LoVo (cell line): ENCODE results near the gene PDC.

Experiments
- DNase-seq: peaks from one replicate; pipeline ENCODE4 v3.0.0-alpha.2; 2016; ENCODE audit warnings: low spot score

The PDC gene

DNA sequence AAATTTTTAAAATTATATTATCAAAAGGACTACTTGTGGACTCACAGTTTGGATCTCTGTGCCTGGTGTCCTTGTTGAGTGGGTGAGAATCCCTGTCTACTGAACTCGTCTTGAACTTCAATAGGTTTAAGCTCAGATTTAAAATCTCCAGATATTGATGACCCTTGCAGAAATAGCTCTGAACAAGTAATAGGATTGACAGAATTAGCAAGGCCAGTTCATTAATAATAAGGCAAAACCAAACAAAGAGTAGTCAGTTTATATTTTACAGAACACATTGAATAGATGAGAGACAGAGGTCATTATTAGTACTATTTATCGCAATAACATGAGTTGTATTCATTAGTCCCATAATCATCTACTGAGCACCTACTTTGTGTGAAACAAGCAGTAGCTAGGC, at the start of gene PDC:
PDC (minus strand) TSS at position 101 of the 400 bp plus-strand sequence. CDS start 11,655 bp downstream, outside the sequence.
- no peak for DNase-seq

DNA sequence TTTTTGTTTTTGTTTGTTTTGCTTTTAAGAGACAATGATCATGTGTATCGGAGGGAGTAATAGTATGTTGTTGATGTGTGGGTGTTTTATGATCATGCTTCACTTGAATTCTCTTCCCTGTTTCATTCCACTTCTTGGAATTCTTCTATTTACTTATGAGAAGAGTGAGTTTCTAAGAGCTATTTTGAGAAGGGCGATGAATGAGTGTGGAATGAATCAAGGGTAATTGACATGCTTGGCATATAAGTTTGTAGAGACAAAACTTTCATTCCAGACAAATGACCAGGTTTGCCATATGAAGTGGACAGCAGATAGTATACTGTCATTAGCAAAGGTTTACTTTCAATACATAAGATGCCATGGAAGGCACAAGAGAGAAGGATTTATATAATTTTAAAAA, 42.3 kb upstream of the PDC start:
- no peak for DNase-seq

DNA sequence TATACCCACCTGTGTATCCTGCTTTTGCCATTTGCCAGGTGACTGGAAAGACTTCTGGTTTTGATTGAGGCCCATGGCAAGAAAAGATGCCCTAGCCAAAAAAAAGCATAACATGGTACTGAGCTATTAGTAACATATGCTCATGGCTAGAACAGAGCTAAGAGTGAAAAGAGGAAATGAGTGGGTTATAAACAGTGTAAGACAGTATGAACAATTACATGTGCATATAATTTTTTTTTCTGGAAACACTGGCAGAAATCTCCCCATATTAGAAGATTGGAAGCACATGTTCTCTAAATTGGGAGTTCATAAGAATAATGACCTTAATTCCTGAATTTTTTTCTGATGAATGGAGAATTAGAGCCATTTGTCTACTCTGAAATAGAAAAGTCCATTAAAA, 41.2 kb upstream of the PDC start:
- DNase-seq = no peak

DNA sequence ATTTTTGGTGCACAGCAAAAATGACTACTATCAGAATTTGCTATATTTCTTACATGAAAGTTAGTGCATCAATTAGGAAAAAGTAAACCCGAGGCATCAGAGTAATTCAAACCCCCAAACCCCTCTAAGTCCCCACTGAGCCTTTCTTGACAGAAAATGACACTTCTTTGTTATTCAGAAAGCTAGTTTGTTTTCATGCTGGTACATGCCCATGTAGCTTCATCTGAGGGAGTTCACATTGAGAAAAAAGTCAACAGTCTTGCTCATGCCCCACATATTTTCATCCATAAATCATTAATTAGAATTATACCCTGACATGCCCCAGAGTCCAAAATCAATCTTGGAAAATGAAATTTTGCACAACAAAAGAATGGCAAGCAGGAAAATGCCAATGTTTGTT, 39.9 kb upstream of the PDC start:
- no peak for DNase-seq

DNA sequence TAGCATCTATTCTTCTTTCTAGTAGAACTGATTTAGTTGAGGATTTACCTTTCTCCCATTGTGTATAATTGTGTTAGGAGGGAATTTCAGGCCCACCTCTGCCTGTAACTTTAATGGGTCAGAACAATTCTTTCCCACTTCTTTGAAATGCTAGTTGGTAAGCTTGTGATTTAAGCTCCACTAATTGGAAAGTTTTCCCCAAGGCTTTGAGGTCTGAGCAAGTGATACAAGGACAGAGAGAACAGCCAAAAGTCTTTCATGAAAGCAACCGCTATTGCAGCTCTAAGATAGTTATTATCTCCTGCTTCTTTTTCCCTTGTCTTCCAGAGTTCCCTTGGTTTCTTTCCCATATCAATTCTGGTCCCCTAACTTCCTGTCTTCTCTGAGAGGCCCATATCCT, 38.7 kb upstream of the PDC start:
- no peak for DNase-seq

DNA sequence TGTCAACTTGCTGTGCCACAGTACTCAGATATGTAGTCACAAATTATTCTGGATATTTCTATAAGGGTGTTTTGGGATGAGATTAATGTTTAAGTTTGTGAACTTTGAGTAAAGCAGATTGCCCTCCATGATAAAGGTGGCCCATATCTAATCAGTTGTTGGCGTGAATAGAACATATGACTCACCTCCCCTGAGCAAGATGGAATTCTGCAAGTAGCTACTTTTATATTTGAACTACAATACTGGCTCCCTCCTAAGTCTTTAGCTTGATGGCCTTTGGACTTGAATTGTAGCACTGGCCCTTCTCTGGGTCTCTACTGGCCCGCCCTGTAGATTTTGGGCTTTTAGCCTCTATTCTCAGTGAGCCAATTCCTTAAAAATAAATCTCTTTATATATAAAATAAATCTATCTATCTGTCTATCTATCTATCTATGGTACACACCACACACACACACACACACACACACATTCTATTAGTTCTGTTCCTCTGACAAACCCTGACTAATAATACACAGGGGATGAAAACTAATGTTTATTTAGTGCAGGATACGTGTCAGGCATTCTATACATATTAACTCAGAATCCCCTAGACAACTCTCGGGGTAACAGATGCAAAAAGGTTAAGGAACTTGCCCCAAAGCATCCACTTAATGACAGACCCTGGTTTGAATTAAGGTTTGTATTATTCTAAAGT, 37.9 kb upstream of the PDC start:
- DNase-seq = peak; percentile 45

DNA sequence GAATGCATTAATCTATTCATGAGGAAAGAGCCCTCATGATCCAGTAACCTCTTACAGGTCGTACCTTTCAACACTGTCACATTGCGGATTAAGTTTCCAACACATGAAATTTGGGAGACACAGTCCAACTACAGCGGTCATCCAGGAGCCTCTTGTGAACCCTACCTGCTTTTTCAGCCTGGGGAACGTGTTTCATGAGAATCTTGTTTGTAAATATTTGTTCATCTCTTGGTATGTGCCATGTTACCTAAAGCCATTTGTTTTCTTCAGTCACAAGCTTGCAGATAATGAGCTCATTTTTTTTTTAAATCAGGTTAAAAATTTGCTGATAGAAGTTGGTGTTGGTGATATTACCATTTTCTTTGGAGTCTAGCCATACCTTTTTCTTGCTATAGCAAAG, 37.2 kb upstream of the PDC start:
- DNase-seq = no peak

DNA sequence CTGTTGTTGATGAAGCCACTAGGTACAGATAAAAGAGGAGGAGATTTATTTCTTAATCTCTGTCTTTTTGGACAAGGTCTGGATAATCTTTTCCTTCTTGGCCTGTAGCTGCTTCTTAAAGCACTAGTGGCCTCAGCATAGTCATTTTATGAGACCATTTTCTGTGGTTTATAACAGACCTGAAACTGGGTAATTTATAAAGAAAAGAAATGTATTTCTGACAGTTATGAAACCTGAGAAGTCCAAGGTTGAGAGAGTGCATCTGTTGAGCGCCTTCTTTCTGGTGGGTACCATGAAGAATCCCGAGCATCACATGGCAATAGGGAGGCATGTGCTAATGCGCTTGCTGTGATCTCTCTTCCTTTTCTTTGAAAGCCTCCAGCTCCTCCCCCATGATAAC, 36.7 kb upstream of the PDC start:
- DNase-seq = no peak

DNA sequence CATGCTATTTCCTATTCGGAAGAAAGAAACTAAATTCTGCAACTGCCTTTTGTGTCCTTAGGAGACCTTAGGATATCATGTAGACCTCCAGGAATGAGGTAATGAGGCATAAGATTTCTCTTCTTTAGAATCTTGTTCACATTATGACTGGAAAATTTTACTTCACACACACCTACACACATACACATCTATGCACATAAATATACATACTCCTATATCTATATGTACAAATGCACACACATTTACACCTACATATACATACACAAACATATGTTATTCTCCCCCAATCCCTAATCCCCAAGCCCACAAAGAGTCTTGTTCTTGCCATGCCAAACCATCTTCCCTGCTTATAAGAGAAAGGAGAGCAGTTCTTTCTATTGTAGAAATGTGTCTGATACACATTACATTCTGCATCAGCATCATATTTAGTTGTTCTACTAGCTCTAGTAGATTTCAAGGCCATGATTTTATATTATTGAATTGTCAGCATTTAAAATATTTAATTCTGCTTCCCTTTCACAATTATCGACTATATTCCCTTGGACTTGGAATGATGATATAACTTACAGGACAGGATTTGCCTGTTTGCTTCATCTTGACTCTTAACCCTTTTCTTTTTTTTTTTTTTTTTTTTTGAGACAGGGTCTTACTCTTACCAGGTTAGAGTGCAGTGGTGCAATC, 35.4 kb upstream of the PDC start:
- no peak for DNase-seq

DNA sequence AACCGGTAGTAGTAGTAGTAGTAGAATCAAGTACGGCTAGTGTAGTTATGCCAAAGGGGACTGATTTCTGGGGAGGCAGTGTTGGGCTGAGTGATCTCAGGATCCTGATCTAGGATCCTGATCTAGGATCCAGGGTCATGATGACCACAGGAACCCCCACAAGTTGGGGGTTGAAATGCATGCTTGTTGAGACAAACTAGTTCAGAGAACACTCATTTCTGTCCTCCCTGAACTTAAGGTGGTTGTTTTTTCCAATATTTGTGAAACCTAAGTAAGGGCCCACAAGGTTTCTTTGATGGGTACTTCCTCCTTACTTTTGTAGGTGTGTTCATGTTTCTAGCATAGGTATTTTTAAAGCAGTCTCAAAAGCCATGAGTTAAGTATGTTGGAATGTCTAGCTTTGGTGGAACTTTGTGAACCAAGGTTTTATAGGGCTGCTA, 33.9 kb upstream of the PDC start:
- peak; percentile 38 for DNase-seq

DNA sequence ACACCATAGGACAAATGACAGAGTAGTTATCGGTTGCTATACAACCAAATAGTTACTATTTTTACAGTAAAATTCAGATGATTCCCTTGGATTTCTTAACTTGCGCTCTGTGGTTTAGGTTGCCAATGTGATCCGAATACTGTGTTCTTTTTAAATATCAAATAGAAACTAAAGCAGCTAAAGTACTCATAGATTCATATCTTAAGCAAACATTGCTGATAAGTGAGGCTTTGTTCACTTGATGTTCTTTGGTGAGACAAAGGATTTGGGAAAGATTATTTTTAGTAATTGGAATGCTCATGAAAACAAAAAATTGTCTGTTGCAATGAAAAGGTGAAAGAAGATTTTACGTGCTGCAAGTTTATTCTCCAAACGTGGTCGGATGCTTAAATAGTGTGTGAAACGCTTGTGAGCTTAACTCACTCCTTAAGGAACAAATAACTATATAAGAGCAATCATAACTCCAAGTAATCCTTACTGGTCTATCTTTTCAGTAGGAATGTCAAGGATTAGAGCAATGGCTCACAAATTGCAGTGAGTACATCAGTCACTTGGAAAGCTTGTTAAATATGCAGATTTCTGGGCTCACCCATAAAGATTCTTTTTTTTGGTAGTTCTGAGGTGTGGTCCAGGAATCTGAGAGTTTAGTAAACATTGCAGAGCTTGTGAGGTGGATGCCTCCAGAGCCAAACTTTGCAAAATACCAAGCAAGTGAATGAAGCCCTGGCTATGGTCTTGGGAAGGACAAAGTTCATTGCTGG, 31.8 kb upstream of the PDC start:
- peak; percentile 28 for DNase-seq

DNA sequence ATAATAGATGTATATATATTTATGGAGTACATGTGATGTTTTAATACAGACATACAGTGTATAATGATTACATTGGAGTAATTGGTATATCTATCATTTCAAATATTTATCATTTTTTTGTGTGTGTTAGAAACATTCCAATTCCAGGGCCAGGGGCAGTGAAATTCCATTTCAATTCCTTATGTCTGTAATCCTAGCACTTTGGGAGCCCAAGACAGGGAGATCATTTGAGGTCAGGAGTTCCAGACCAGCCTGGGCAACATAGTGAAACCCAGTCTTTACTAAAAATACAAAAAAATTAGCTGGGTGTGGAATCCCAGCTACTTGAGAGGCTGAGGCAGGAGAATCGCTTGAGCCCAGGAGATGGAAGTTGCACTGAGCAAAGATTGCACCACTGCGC, 30.4 kb upstream of the PDC start:
- DNase-seq = no peak

DNA sequence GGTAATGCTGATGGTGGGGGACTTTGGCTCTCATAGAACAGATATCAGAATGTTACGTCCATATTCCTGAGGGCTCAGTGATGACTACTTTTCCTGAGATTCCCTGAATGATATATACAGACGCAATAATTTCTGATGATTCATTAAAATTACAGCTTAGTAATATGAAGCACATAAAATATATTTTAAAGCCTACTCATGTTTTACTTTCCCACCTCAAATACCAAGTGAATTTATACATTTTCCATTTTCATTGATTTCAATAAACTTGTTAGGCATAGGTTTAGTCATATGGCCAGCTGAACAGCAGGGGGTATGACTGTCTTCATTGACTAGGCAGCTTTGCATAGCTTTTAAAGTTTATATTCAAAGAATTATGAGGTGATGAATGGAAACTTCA, 26.2 kb upstream of the PDC start:
- peak; percentile 27 for DNase-seq

DNA sequence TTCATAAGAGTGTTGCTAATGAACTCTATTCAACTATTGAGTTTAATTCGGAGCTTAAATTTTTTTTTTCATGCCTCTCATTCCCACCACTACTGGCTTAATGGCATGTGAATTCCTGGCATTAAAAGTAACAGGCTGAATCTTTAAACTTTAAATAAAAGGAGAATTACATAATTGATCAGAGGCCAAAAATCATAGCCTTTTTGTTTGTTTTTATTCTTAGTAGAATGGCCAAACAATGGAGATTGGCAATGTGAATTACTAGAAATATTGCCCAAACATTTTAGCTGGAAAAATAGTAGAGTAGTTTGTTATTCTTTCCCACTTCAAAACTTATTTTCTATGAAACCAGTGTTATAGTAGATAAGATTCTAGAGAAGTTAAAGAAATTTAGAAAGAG, 25.1 kb upstream of the PDC start:
- no peak for DNase-seq

DNA sequence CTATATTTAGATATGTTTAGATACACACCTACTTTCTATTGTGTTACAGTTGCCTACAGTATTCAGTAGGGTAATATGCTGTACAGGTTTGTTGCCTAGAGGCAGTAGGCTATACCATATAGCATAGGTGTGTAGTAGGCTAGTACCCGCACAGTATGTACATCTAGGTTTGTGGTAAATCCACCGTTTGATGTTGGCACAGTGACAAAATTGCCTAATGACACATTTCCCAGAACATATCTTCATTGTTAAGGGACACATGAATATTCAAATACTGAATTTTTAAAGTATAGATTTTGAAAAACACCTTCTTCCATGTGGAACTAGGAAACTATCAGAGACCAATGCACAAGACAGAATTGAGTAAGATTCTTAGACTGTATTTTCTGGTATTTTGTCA, 22.6 kb upstream of the PDC start:
- no peak for DNase-seq

DNA sequence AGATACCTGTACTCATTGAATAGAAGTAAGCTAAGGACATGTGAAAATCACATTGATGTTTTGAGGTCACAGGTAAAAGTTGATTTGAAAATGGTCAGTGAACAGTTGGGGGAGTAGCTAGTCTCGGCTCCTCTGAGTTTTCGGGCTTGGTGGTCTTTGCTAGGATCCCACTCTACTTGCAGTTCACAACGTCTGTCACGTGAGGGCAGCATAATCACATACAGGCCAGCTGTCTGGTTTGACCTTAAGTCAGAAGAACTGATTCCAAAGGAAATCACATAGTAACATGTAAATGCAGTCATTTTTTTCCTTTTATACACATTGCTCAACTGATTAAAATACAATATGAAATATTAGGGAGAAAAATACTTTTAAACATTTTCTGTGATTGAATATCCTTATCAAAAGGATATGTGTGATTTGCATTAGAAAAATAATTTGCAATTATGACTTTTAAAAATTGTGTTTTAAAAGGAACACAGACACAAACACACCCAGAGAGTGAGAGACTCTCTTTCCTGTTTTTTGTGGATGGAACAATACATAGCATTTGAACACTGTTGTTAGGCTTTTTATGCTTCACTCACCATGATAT, 21.8 kb upstream of the PDC start:
- DNase-seq = peak; percentile 58

DNA sequence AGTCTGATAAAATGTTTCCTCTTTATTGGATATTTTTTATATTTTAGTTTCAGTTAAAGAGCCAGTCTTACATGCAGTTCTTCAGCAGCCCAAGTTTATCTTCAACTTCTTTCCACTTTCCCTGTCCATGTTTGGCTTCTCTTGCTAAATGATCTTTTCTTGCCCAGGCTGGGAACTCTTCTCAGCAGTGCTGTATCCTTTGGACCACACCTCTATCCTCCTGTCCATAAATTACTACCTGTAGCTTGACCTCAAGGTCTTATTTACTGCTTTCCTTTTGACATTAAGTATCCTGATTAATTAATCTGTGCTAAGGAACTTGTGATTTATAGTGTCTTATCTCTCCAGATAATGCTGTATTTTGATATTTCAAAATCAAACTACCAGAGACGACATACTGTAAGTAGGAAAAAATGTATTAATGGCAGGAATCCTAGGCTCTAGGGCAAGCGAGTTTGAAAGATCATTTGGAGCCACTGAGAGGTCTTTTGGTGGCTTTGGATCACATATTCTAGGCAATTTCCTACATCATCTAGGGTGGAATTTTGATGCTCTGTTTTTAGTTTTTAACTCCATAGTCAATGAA, 20.5 kb upstream of the PDC start:
- no peak for DNase-seq

DNA sequence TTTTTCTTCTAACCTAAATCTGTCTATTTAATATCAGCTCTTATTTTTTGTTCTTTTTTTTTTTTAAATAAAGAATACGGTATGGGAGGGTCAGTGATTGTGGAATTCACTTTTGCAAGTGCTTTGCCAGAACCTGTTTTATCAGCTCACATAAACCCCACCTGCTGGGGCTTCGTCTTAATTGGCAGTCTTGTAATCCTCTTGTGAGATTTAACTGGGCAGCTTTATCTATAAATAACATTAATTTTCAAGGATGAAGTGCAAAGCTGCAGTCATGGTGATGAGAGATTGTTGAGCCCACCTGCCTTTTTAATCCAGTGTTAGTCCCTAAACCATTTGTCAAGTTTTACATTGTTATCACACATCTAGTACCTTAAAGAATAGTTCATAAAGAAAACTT, 18.2 kb upstream of the PDC start:
- DNase-seq = no peak

DNA sequence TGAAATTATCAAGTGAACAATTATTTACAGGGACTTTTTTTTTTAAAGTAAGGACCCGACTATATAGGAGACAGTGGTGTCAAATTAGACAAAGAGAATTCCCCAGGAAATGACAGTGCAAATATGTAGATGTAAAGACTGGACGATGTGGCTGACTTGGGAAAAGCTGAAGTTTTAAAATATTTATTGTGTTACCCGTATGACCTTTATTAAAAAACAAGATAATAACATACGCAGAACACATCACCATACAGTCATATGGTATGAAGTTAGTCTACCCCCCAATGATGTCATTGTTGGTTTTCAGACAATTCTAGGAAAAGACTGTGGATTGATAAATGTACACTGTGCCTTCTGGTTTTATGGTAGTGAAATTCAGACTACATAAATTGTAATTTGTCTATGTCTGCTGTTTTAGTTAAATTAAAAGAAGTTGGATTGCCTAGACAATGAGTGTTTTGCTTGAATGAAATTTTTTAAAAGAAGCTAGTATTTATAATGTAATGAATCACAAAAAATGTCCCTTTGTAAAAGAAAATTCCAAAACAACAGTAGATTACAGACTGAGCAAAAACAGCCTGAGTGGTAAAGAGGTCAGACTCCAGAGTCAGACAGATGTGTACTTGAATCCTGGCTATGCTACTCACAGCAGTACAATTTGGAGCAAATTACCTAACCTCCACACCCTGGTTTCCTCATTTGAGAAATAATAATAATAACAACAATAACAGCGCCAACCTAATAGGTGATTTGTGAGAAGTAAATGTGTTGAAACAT, 15.5 kb upstream of the PDC start:
- DNase-seq = no peak

DNA sequence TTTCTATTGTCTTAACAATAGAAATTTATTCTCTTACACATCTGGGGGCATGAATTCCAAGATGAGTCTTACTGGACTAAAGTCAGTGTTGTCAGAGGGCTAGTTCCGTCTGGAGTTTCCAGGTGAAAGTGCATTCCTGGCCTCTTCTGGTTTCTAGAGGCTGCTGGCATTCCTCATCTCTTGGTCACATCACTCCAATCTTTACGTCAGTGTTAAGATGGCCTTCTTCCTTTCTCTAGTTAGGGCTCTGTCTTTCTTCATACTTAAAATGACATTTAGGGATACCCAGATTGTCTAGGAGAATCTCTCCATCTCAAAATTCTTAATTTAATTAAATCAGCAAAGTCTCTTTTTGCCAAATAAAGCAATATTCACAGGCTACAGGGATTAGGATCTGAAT, 13.3 kb upstream of the PDC start:
- DNase-seq = no peak

DNA sequence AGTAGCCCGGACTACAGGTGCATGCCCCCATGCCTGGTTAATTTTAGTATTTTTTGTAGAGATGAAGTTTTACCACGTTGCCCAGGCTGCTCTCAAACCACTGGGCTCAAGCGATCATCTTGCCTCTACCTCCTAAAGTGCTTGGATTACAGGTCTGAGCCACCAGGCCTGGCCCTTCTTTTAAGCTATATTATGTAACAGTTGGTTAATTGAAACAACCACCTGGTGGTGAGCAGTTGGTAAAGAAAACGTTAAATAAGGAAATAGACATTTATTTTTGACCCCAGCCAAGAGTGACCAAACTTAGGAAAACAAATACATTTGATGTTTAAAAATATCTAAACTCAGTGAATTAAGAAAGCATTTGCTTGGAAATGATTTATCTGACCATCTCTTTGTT, 12.1 kb upstream of the PDC start:
- DNase-seq = no peak

DNA sequence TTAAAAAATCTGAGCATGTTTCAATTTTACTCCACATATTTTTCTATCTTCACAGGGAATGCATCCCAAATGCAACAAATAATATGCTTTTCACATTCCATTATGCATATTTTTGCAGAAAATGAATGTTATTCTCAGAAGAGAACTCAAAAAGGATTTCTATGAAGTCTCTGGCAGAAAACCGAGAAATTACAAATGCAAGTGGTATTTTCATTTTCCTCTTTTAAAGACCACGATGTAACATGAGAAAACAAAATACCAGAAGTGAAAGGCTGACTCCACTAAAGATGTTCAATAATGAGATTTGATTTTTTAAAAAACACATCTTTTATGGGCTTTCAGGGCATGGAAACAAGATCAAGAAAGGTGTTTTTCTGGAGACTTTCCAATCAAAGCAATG, 5.0 kb upstream of the PDC start:
- no peak for DNase-seq
